ENCODE results near the gene ISCU. TPM values are rescaled to one million over a fixed set of nuclear protein-coding genes. Genes with fewer than 3 reads are reported as not detected.

ISCU gene
- total and polyA plus RNA-seq, 2 donors (not counting 3 experiments of a cell fraction or from before 2014, with no cell fraction given), result 74.8 to 78.6 TPM

- dilution Hi-C loops (cut with MboI; ENCODE audit: extremely low pct_ligation_motif_present, low sequenced_read_pairs) (no loop called here), intact Hi-C loops (cut with micrococcal nuclease) (no loop called here)
- Histone ChIP-seq H3K79me2 (ENCODE audit: control insufficient read depth, insufficient read depth, low read length) (no peaks in the 10 kb centered on the region), H3K4me1 (ENCODE audit: control insufficient read depth, extremely low read depth, insufficient read depth, low read length) (no peaks in the 10 kb centered on the region), H3K9ac (replicated peaks; ENCODE audit: extremely low read depth, insufficient read depth, low read length) (no peak overlapping the region), H3K27me3 (ENCODE audit: control insufficient read depth in 2 of 2, insufficient read depth in 2 of 2, low read length in 2 of 2) (no peaks in the 10 kb centered on the region), H2AFZ (ENCODE audit: low read depth, low read length) (no peak overlapping the region), H3K4me3 (replicated peaks in 1 of 3; ENCODE audit: insufficient read depth in 1 of 3, low read depth in 1 of 3, low read length in 3 of 3) (no peak overlapping the region), H3K27ac (ENCODE audit: insufficient read depth, low read depth, low read length) (no peak overlapping the region), H4K20me1 (replicated peaks; ENCODE audit: control insufficient read depth, extremely low read depth, insufficient read depth, low read length) (no peaks in the 10 kb centered on the region), H3K9me1 (replicated peaks; ENCODE audit: control insufficient read depth, extremely low read depth, insufficient read depth, low read length) (no peaks in the 10 kb centered on the region), H3K36me3 (ENCODE audit: control insufficient read depth in 2 of 2, extremely low read depth in 1 of 2, insufficient read depth in 2 of 2, low read length in 2 of 2) (no peaks in the 10 kb centered on the region), H3K9me3 (replicated peaks; ENCODE audit: control insufficient read depth, insufficient read depth, low read length) (no peaks in the 10 kb centered on the region), H3K4me2 (ENCODE audit: insufficient read depth, low read length) (no peak overlapping the region)
- FAIRE-seq (no peak), DNase-seq (ENCODE audit: low read depth, low spot score) (no peak)
- POLR2A ChIA-PET, result no interaction called here
- no TSS peak for BruUV-seq (replicated peaks)
- TF ChIP-seq MAX (IDR thresholded peaks at IDR 0.05; ENCODE audit: insufficient read depth, insufficient read length), result no peak
- no peak for TF ChIP-seq FOS (IDR thresholded peaks at IDR 0.05; ENCODE audit: borderline replicate concordance, insufficient read depth, low read length)
- CTCF ChIA-PET, result no interaction called here
Measured at GRCh38 chr12:108602976-108603704, 40.7 kb downstream of the ISCU start.

DNA sequence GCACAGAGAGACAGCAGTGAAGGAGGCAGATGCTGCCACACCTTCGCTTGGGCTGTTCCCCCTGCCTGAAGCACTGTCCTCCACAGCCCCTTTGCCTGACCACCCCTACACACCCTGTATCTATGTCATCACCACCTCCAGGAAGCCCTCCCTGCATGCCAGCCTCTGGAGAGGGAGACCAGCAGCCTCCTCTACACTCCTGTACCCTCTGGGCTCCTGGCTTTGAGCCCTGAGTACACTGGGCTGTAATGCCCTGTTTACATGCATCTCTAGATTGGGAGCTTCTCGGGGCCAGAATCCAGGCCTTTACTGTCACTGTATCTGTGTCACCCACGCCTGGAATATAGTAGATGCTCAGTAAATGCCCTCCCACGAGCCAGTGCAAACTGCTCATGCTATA is 41.3 kb downstream of the ISCU start:
- ChIA-PET CTCF (interaction anchor here (0.8 kb wide), 1 partner anchor 17 kb away, joined by 3 read pairs; no protein-coding TSS in a partner anchor), POLR2A (no interaction called here)
- H3K79me2 ChIP-seq (ENCODE audit: control insufficient read depth, insufficient read depth, low read length), result no peaks in the 10 kb centered on the region
- H3K9me3 ChIP-seq (replicated peaks; ENCODE audit: control insufficient read depth, insufficient read depth, low read length), result no peaks in the 10 kb centered on the region
- FAIRE-seq (no peak), DNase-seq (ENCODE audit: low read depth, low spot score) (no peak)
- no peaks in the 10 kb centered on the region for H3K36me3 ChIP-seq (ENCODE audit: control insufficient read depth in 2 of 2, extremely low read depth in 1 of 2, insufficient read depth in 2 of 2, low read length in 2 of 2)
- no TSS peak for BruUV-seq (replicated peaks)
- no peak overlapping the region for H2AFZ ChIP-seq (ENCODE audit: low read depth, low read length)
- dilution Hi-C loops (cut with MboI; ENCODE audit: extremely low pct_ligation_motif_present, low sequenced_read_pairs) (no loop called here), intact Hi-C loops (cut with micrococcal nuclease) (no loop called here)
- no peaks in the 10 kb centered on the region for H3K27me3 ChIP-seq (ENCODE audit: control insufficient read depth in 2 of 2, insufficient read depth in 2 of 2, low read length in 2 of 2)
- H3K4me1 ChIP-seq (ENCODE audit: control insufficient read depth, extremely low read depth, insufficient read depth, low read length), result no peaks in the 10 kb centered on the region
- TF ChIP-seq FOS (IDR thresholded peaks at IDR 0.05; ENCODE audit: borderline replicate concordance, insufficient read depth, low read length), result no peak
- TF ChIP-seq POLR2A (IDR thresholded peaks at IDR 0.05; ENCODE audit: low read depth, low read length), result no peak
- no peak for TF ChIP-seq POLR2AphosphoS5 (IDR thresholded peaks at IDR 0.05; ENCODE audit: insufficient read depth, low read depth, low read length)
- TF ChIP-seq, protein P1, sequence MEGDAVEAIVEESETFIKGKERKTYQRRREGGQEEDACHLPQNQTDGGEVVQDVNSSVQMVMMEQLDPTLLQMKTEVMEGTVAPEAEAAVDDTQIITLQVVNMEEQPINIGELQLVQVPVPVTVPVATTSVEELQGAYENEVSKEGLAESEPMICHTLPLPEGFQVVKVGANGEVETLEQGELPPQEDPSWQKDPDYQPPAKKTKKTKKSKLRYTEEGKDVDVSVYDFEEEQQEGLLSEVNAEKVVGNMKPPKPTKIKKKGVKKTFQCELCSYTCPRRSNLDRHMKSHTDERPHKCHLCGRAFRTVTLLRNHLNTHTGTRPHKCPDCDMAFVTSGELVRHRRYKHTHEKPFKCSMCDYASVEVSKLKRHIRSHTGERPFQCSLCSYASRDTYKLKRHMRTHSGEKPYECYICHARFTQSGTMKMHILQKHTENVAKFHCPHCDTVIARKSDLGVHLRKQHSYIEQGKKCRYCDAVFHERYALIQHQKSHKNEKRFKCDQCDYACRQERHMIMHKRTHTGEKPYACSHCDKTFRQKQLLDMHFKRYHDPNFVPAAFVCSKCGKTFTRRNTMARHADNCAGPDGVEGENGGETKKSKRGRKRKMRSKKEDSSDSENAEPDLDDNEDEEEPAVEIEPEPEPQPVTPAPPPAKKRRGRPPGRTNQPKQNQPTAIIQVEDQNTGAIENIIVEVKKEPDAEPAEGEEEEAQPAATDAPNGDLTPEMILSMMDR (IDR thresholded peaks at IDR 0.05; ENCODE audit: extremely low read depth in 1 of 2, insufficient read depth in 1 of 2, low read depth in 1 of 2, low read length in 2 of 2), result no peak
- no peak for TF ChIP-seq MAX (IDR thresholded peaks at IDR 0.05; ENCODE audit: insufficient read depth, insufficient read length)
- TF ChIP-seq MYC (IDR thresholded peaks at IDR 0.05; ENCODE audit: low read depth, low read length), result no peak
- TF ChIP-seq GATA2 (IDR thresholded peaks at IDR 0.05; ENCODE audit: insufficient read depth, insufficient read length, low read depth, low read length), result no peak
- H3K9me1 ChIP-seq (replicated peaks; ENCODE audit: control insufficient read depth, extremely low read depth, insufficient read depth, low read length), result no peaks in the 10 kb centered on the region
- no peaks in the 10 kb centered on the region for H4K20me1 ChIP-seq (replicated peaks; ENCODE audit: control insufficient read depth, extremely low read depth, insufficient read depth, low read length)
- H3K27ac ChIP-seq (ENCODE audit: insufficient read depth, low read depth, low read length), result no peak overlapping the region
- no peak overlapping the region for H3K4me3 ChIP-seq (replicated peaks in 1 of 3; ENCODE audit: insufficient read depth in 1 of 3, low read depth in 1 of 3, low read length in 3 of 3)
- H3K4me2 ChIP-seq (ENCODE audit: insufficient read depth, low read length), result no peak overlapping the region
- no peak overlapping the region for H3K9ac ChIP-seq (replicated peaks; ENCODE audit: extremely low read depth, insufficient read depth, low read length)
